Measurements from ENCODE around the gene TRA2B. TPM values are rescaled to one million over a fixed set of nuclear protein-coding genes. Genes with fewer than 3 reads are reported as not detected.

The TRA2B gene
- total RNA-seq, 1 experiment from 2014 or later = 236 TPM

DNA sequence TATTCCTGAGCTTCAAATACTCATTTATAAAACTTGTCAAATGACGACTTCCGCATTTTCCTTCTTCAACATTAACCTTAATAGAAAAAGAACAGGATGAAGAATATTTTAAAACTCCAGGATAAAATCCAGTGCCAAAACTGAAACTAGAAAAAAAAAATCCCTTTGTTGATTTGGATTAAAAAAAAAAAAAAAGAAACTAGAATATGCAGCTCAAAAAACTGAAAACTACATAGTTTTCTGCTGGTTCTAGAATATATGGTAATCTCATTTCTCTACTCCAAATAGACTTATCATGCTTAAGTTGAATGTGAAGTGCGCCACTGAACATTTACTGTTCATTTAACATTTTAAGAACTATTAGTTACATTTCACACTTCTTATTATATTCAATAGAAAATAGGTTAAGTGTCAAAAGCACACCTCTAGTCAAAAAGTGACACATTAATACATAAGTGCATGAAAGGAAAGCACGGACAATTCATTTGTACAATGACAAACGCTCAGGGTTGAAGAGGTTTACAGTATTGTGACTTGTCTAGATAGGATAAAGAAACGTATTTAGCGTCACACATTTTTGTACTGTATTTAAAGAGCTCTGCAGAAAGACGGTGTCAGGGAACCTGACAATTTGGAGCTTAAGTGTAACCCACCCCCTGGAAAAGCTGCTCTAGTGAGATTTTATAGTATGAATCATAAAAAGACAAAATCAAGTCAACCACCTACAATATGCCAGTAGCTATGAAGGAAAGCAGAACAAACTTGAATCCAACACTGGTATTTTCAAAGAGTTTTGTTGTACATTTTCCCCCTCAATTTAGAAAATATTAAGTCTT is 5.8 kb downstream of the TRA2B start:
- Mint-ChIP-seq H3K4me3 (peak overlapping the region; percentile 100), H3K27me3 (ENCODE audit: low read depth) (no peaks in the 10 kb centered on the region), H3K9me3 (no peaks in the 10 kb centered on the region), H3K4me1 (peaks cover 84% of the 10 kb centered on the region), H3K27ac (peak overlapping the region; percentile 52), H3K36me3 (peaks cover 67% of the 10 kb centered on the region)
- ATAC-seq (no peak), DNase-seq (ENCODE audit: low spot score) (no peak)
- CTCF ChIA-PET = interaction anchor here (0.7 to 2.4 kb wide), 5 partner anchors 11 to 324 kb away, joined by 3 to 19 read pairs (median 3); no protein-coding TSS in a partner anchor
- TF ChIP-seq, protein P1, sequence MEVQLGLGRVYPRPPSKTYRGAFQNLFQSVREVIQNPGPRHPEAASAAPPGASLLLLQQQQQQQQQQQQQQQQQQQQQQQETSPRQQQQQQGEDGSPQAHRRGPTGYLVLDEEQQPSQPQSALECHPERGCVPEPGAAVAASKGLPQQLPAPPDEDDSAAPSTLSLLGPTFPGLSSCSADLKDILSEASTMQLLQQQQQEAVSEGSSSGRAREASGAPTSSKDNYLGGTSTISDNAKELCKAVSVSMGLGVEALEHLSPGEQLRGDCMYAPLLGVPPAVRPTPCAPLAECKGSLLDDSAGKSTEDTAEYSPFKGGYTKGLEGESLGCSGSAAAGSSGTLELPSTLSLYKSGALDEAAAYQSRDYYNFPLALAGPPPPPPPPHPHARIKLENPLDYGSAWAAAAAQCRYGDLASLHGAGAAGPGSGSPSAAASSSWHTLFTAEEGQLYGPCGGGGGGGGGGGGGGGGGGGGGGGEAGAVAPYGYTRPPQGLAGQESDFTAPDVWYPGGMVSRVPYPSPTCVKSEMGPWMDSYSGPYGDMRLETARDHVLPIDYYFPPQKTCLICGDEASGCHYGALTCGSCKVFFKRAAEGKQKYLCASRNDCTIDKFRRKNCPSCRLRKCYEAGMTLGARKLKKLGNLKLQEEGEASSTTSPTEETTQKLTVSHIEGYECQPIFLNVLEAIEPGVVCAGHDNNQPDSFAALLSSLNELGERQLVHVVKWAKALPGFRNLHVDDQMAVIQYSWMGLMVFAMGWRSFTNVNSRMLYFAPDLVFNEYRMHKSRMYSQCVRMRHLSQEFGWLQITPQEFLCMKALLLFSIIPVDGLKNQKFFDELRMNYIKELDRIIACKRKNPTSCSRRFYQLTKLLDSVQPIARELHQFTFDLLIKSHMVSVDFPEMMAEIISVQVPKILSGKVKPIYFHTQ (CRISPR knock-in tag; IDR thresholded peaks at IDR 0.05) = no peak
- TF ChIP-seq ZNF396 (CRISPR knock-in tag; IDR thresholded peaks at IDR 0.05; ENCODE audit: borderline replicate concordance) = no peak
- no peak for TF ChIP-seq RORB (CRISPR knock-in tag; IDR thresholded peaks at IDR 0.05)
- TF ChIP-seq, protein P2, sequence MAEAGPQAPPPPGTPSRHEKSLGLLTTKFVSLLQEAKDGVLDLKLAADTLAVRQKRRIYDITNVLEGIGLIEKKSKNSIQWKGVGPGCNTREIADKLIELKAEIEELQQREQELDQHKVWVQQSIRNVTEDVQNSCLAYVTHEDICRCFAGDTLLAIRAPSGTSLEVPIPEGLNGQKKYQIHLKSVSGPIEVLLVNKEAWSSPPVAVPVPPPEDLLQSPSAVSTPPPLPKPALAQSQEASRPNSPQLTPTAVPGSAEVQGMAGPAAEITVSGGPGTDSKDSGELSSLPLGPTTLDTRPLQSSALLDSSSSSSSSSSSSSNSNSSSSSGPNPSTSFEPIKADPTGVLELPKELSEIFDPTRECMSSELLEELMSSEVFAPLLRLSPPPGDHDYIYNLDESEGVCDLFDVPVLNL (CRISPR knock-in tag; IDR thresholded peaks at IDR 0.05; ENCODE audit: borderline replicate concordance, low read depth) = no peak
- TF ChIP-seq ESRRA (CRISPR knock-in tag; IDR thresholded peaks at IDR 0.05; ENCODE audit: borderline replicate concordance) = no peak
- TF ChIP-seq NR1H2 (CRISPR knock-in tag; IDR thresholded peaks at IDR 0.05) = no peak
- no peak for TF ChIP-seq ZNF219 (CRISPR knock-in tag; IDR thresholded peaks at IDR 0.05; ENCODE audit: borderline replicate concordance)
- no peak for TF ChIP-seq ZNF263 (CRISPR knock-in tag; IDR thresholded peaks at IDR 0.05; ENCODE audit: low read depth)
- TF ChIP-seq NR3C1 (CRISPR knock-in tag; conservative IDR thresholded peaks at IDR 0.05; ENCODE audit: low read depth) = no peak
- TF ChIP-seq RELA (CRISPR knock-in tag; IDR thresholded peaks at IDR 0.05; ENCODE audit: borderline replicate concordance) = no peak
- no peak for TF ChIP-seq IRF2 (CRISPR knock-in tag; IDR thresholded peaks at IDR 0.05; ENCODE audit: borderline replicate concordance, low read depth)
- TF ChIP-seq FOXJ3 (CRISPR knock-in tag; IDR thresholded peaks at IDR 0.05; ENCODE audit: borderline replicate concordance) = no peak
- TF ChIP-seq, protein P3, sequence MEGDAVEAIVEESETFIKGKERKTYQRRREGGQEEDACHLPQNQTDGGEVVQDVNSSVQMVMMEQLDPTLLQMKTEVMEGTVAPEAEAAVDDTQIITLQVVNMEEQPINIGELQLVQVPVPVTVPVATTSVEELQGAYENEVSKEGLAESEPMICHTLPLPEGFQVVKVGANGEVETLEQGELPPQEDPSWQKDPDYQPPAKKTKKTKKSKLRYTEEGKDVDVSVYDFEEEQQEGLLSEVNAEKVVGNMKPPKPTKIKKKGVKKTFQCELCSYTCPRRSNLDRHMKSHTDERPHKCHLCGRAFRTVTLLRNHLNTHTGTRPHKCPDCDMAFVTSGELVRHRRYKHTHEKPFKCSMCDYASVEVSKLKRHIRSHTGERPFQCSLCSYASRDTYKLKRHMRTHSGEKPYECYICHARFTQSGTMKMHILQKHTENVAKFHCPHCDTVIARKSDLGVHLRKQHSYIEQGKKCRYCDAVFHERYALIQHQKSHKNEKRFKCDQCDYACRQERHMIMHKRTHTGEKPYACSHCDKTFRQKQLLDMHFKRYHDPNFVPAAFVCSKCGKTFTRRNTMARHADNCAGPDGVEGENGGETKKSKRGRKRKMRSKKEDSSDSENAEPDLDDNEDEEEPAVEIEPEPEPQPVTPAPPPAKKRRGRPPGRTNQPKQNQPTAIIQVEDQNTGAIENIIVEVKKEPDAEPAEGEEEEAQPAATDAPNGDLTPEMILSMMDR (IDR thresholded peaks at IDR 0.05) = no peak
- no peak for TF ChIP-seq GTF2I (CRISPR knock-in tag; conservative IDR thresholded peaks at IDR 0.05)
- TF ChIP-seq SMAD3 (CRISPR knock-in tag; IDR thresholded peaks at IDR 0.05; ENCODE audit: borderline replicate concordance) = no peak
- TF ChIP-seq, protein P4, sequence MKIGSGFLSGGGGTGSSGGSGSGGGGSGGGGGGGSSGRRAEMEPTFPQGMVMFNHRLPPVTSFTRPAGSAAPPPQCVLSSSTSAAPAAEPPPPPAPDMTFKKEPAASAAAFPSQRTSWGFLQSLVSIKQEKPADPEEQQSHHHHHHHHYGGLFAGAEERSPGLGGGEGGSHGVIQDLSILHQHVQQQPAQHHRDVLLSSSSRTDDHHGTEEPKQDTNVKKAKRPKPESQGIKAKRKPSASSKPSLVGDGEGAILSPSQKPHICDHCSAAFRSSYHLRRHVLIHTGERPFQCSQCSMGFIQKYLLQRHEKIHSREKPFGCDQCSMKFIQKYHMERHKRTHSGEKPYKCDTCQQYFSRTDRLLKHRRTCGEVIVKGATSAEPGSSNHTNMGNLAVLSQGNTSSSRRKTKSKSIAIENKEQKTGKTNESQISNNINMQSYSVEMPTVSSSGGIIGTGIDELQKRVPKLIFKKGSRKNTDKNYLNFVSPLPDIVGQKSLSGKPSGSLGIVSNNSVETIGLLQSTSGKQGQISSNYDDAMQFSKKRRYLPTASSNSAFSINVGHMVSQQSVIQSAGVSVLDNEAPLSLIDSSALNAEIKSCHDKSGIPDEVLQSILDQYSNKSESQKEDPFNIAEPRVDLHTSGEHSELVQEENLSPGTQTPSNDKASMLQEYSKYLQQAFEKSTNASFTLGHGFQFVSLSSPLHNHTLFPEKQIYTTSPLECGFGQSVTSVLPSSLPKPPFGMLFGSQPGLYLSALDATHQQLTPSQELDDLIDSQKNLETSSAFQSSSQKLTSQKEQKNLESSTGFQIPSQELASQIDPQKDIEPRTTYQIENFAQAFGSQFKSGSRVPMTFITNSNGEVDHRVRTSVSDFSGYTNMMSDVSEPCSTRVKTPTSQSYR (CRISPR knock-in tag; IDR thresholded peaks at IDR 0.05) = no peak
- no peak for TF ChIP-seq NFATC4 (CRISPR knock-in tag; IDR thresholded peaks at IDR 0.05)
- TF ChIP-seq TP53 (CRISPR knock-in tag; IDR thresholded peaks at IDR 0.05) = no peak
- POLR2A ChIA-PET = interaction anchor here (0.6 to 1.1 kb wide), 3 partner anchors 9 to 52 kb away, joined by 3 to 6 read pairs (median 4); no protein-coding TSS in a partner anchor
